G401 (cell line): ENCODE results near the gene PCBP3. TPM values are rescaled to one million over a fixed set of nuclear protein-coding genes. Genes with fewer than 3 reads are reported as not detected.
A peak's percentile ranks its signal among the peaks of the same experiment; 100 is the strongest.

Experiments
- DNase-seq: peaks from one replicate; pipeline ENCODE4 v3.0.0-alpha.2; 2015; ENCODE audit warnings: low spot score
- in situ Hi-C: cut with HindIII; loops from 2 replicates; pipeline ENCODE4 v1.10.0; 2016; ENCODE audit warnings: low sequenced_read_pairs, mixed read lengths
- total RNA-seq: library from RNA; depleted of rRNA; stranded (reverse); fragments of >200 nt; shearing (Covaris generic); gene quantifications from 2 replicates; pipeline ENCODE4 v1.2.3, GENCODE V29; 2014

The PCBP3 gene
- total RNA-seq, 1 experiment from 2014 or later = 1.7 TPM

GRCh38 chr21:45859041-45859761 lies 215.7 kb downstream of the PCBP3 start:
- in situ Hi-C loops = no loop called here
- DNase-seq = no peak

- no peak for DNase-seq
- in situ Hi-C loops = no loop called here
Observed at GRCh38 chr21:45859762-45860357, 216.3 kb downstream of the PCBP3 start.

DNA sequence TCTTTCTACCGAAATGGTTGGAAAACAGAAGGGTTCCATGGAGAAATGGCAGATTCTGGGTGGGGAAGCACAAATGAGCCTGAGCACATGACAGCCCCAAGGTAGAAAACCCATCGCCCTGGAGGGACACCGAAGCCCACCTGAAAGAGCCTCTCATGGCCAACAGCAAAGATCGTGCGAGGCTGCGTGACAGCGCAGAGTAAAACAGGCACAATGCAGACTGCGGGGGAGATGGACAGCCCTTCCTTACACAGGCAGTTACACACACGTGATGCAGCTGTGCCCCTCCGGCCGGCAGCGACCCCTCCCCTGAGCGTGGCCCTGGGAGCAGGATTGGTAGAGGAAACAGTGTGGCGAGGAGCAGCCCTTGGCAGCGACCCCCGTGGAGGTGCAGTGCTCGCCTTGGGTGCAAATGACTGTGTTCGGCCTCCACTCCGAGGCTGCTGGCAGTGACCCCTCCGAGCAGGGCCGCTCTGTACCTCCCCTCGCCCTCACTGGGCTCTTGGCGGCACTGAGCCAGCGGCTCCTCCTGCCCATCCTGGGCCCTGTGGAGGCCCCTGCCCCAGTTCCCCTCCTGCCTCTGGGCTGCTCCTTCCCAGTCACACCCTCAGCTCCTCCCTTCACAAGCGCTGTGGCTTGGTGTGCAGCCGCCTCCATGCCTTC lies 217.1 kb downstream of the PCBP3 start:
- DNase-seq = no peak

DNA sequence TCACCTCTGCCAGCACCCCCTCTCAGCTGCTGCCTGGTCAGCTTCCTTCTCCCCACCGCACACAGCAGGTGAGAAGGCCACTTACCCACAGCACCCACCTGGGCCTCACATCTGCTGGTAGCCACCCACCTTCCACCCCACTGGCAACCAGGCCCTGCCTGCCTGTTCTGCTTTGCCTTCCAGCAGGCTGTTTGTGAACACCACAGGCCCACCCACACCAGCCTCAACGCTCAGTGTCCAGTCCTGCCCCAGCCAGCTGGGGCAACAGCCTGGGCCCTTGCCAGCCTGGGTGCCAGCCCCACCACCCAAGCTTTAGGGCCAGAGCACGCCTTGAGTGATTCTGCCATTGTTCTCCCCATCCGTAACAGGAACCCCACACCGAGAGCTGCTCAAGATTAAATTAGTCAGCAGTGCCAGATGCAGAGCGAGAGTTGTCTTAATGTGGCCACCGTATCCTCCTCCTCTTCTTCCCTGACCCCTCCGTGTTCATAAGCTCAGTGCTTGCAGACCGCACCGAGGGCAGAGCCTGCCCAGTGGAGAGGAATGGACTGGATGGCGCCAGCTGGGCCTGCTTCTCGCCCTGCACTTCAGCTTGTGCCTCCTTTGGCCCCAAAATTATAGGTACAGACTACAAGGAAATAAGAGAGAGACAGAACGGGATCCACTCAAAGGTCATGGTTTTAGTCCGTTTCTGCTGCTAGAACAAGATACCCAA lies 217.8 kb downstream of the PCBP3 start:
- in situ Hi-C loops = no loop called here
- no peak for DNase-seq

More for the DNA sequence above, 217.1 kb downstream of the PCBP3 start:
- in situ Hi-C loops = no loop called here

DNA sequence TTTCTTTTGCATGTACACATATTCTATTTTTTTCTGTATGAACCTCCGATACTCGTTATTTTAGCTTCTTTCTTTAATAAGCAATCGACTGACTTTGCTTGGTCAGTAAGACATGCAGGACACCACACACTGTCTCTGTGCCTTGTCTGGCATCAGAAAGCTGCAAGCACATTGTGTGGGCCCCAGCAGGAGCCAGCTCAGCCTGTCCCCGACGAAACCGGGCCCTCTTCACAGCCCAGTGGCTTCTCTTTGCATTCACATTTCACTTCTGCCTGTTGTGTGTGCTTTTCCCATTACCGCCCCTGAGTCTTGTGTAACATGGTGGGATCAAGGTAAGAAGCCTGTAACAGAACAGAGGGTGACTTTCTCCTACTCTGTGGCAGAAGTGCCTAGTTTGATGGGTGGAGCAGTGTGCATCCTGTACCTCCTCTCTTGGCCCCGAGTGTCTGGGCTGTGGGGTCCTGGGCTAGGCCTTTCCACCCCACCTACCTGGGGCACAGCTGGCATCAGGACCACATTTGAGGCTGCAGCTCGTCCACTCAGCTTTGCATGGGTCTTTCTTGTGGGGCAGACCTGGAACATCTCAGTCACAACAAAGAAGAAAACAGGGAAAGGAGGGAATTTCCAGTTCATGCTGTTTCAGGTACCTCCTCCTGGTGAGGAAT lies 219.2 kb downstream of the PCBP3 start:
- DNase-seq = peak; percentile 62
- in situ Hi-C loops = no loop called here

DNA sequence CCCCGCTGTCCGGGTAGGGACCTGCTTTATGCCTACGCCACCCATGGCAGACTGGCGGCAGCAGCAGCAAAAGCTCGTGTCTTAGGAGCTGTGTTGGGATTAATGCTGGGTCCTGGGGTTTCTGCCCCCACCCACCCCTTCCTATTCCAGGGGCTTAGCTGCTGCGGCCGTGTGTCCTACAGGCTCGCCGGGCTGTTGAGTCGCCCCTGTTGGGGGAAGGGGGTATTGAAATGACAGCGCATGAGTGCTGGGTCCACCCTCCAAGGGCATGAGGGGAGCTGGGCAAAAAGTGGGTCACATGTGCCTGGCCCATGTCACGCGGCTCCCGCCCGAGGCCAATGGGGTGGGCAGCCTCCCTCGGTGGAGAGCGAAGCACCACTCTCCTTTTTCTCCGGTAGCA lies 219.7 kb downstream of the PCBP3 start:
- DNase-seq = no peak
- in situ Hi-C loops = no loop called here

GRCh38 chr21:45863751-45864150 lies 220.2 kb downstream of the PCBP3 start:
- in situ Hi-C loops = no loop called here

DNA sequence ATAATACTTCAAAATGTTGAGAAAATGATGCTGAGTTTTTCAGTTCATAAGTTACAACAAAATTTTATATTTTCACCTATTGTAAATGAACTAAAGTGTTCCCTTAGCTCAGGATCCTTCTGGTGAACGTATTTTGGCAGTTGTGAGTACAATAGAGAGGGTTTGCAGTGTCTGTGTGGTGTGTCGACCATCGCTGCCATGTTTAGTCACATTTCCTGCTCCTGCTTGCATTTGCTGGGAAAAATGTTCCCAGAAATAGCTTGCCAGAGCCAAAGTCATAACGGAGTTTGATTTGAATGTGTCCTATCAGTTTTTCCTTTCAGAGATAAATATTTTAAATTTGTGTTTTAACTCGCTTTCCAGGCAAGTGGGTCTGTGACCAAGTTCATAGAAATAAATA lies 220.9 kb downstream of the PCBP3 start:
- in situ Hi-C loops = no loop called here
- no peak for DNase-seq

More at GRCh38 chr21:45863751-45864150, 220.2 kb downstream of the PCBP3 start:
- DNase-seq = no peak

GRCh38 chr21:45865106-45865835 lies 221.7 kb downstream of the PCBP3 start:
- DNase-seq = no peak
- in situ Hi-C loops = no loop called here

DNA sequence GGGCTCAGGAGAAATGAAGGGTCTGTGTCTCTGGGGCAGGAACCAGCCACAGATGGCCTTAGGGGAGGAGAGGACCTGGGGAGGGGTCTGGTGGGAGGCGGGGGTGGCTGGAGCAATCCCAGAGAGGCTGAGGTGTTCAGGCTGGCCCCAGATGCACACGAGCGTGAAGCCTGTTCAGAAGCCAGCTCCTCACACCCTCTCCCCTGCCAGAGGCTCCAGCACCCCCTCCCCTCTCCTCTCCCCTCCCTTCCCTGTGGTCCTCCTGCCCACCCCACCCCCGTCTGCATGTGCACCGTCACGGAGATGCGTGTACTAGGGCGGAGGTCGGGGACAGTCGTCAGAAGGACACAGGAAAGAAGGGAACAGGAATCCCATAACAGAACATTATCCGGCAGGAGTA lies 223.0 kb downstream of the PCBP3 start:
- DNase-seq = no peak
- in situ Hi-C loops = no loop called here

DNA sequence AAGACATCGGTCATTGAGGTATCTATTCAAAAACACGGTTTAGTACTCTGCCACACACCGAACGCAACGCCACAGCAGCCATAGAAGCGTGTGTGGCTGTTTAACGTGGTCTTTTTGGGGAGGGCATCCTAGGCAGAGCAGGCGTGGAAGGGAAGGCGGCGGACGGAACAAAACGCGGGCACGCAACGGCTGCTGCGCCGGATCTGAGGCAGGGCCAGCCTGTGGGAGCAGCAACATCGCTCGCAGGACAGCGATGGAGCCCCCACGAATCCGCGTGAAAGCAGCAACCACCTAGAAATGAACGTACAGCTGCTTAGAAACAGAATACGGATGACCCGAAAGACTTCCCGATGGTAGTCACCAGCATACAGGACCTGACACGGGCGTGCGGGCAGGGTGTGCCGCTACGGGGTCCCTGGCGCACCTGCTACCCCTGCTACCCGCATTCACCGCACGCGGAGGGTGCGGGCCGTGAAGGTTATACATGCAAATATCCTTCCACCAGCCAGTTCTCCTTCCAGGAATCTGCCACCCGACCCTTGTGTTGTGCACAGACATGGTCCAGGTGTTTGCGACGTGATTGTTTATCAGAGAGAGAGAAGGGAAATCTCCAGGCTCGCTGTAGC lies 223.6 kb downstream of the PCBP3 start:
- in situ Hi-C loops = no loop called here
- DNase-seq = no peak

- in situ Hi-C loops = no loop called here
- peak; percentile 64 for DNase-seq
Observed at GRCh38 chr21:45867671-45868081, 224.2 kb downstream of the PCBP3 start.

- in situ Hi-C loops = no loop called here
- no peak for DNase-seq
Observed at GRCh38 chr21:45868086-45868485, 224.6 kb downstream of the PCBP3 start.

- in situ Hi-C loops = no loop called here
- DNase-seq = no peak
Observed at GRCh38 chr21:45868488-45868887, 225.0 kb downstream of the PCBP3 start.

GRCh38 chr21:45869121-45870007 lies 225.8 kb downstream of the PCBP3 start:
- in situ Hi-C loops = no loop called here

DNA sequence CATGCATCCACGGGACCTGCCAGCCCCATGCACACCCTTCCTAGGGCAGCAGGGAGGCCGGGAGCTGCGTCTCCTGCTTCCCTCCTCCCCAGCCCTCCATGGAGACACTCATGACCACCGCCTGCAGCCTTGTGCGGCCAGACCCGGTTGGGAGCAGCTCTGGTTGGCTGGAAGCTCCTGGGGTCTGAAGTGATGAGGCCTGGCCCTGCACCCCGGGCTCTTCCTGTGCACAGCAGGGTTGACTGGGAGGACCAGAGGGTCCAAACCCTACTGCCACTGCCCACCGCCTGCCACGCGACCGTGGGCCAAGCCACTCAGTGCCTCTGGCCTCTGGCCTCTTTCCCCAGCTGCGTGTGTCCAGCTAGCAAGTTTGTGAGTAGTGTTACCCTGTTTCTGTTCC lies 226.9 kb downstream of the PCBP3 start:
- in situ Hi-C loops = no loop called here
- DNase-seq = no peak

More at GRCh38 chr21:45869121-45870007, 225.8 kb downstream of the PCBP3 start:
- no peak for DNase-seq

GRCh38 chr21:45870851-45871615 lies 227.5 kb downstream of the PCBP3 start:
- DNase-seq = no peak
- in situ Hi-C loops = no loop called here
